GM21737 (cell line): Measurements from ENCODE around the gene NTM.

ENCODE experiments used
- ATAC-seq: cut with Tn5 transposase; IDR thresholded peaks from one replicate; pipeline ENCODE4 v1.9.1; 2021; ENCODE audit warnings: mild to moderate bottlenecking, moderate library complexity; ENCODE audit not compliant: unreplicated experiment

Gene NTM

DNA sequence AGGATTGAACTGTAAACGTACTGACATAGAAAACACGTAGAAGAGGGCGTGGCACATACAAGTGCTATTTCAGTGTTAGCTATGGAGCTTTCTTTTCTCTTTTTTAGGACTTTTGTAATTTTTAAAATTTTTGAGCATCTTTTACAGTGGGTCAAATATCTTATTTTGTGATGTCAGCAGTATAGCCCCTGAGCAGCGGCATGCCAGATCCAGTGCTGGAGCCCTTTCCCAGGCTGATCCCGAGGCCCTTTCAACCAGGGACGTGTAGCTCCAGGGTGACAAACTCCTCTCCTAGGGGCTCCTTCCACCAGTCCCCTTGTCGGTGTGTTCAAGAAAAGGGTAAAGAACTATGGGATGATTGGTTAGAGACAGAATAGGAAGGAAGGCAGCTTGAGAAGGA, 777.0 kb downstream of the NTM start:
- ATAC-seq: no peak

DNA sequence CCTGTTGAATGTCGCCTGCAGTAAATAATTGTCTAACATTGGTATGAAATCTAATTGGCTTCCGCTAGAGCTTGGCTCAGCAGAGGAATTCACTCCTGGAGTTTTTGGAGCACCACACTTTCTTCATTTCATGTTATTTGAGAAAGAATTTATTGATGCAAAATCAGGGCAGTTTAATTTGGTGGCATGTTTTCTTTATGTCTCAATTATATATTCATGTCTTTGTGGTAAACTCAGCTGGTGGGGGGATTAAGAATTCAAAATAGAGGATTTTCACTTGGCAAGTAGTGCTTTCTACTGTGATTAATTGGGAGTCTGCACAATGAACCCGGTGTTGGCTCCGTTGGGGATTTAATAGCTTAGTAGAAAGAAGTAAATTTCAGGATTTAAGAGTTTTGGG, 784.4 kb downstream of the NTM start:
- ATAC-seq: no peak

DNA sequence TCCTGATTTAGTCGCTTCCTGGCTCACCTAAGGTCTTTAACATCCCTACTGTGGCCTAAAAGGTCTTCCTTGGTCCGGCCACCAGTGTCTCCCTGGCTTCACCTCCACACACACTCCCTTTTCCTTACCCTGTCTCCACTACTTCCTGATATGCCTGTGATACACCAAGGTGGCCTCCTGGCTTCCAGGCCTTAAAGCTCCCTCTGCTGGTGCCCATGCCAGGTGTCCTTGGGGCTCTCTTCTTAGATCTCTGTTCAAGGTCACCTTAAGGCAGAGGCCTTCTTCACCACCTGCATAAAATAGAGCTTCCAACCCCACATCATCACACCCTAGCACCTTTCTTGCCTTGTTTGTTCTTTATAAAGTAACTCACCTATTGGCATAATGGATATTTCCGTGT, 787.7 kb downstream of the NTM start:
- ATAC-seq: no peak

DNA sequence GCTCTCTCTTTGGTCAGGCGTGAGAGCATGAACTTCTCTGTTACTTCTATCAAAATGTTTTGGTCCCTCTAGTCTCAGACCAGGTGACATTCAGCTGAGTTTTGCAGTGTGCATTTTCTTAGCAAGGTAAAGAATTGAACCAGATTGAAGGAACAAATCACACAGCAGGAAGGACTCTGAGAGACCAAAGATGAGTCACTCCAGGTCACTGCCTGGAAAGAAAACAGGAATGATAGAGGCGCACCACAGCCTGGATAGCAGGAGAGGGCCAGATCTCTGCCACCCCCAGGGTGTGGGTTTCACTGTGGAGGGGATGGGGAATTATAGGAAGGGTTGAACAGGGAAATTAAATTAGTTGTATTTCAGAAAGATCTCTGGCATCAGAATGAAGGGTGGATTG, 788.3 kb downstream of the NTM start:
- ATAC-seq: no peak

DNA sequence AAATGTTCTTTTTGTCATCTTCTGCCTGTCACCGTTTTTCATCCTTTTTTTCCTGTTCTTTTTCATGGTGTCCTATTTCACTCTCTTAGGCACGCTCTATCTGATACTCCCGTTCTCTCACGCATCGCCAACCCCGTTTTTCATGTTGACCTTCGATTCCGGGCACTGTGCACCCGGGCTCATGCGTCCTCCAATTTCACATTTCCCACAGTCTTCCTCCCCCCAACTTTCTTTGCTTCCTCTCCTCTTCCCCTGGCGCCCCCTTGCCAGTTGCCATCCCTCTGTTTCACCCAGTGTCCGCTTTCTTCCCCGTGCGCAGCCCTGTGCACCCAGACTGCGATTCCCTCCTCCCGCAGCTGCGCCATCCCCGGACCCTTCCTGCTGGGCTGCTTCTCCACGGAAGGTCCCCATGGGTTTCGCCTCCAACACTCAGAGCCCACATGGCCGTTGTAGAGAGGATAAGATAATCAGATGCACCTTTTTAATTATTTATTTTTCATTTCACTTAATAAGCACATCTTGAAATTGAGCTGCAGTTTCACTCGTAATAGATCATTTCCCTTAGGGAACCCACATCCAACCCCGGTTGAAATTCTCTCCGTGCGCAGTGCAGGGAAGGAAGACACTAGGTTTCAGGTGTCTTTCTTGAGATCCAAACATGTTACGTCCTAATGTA, 791.1 kb downstream of the NTM start:
- no peak for ATAC-seq

DNA sequence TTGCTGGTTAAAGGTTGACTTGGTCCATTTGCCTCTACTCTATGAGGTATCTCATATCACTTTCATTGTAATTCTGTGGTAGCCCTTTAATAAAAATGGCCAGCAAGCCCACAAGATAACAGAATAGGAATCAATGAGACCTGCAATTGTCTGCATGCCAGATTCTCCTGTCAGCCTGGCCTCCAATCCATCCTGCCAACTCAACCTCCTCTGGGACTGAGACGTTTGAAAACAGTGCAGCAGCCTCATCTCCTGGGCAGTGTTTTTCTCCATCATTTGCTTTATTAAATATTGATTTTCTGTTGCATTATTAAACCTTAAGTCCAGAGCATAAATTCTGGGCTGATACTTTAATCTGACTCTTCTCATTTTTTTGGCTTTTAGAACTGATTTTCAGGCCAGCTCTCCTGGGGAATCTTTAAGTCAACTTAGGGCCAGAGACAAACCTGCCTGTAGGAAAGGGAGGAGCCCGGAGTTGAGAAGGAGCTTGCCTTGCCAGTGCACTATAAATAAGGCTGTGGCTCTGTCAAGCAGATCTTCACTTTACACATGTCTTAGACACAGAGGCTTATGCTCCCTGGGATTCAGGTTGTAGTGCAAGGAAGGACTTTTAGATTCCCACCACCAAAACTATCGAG, 798.0 kb downstream of the NTM start:
- no peak for ATAC-seq

DNA sequence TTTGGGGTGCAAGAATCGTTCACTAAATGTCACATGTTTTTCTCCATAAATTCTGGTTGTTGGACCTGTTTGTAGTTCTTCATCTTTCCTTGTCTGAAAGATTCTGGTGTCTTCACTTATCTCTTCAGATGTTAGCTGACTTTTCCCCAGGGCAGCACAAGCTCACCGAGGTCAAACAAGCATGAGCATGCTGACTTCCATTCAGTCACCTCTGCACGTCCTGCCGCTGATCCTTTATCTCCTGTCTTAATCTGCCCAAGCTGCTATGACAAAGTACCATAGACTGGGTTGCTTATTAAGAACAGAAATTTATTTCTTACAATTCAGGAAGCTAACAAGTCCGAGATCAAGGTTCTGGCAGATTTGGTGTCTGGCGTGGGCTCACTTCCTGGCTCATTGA, 800.6 kb downstream of the NTM start:
- no peak for ATAC-seq

DNA sequence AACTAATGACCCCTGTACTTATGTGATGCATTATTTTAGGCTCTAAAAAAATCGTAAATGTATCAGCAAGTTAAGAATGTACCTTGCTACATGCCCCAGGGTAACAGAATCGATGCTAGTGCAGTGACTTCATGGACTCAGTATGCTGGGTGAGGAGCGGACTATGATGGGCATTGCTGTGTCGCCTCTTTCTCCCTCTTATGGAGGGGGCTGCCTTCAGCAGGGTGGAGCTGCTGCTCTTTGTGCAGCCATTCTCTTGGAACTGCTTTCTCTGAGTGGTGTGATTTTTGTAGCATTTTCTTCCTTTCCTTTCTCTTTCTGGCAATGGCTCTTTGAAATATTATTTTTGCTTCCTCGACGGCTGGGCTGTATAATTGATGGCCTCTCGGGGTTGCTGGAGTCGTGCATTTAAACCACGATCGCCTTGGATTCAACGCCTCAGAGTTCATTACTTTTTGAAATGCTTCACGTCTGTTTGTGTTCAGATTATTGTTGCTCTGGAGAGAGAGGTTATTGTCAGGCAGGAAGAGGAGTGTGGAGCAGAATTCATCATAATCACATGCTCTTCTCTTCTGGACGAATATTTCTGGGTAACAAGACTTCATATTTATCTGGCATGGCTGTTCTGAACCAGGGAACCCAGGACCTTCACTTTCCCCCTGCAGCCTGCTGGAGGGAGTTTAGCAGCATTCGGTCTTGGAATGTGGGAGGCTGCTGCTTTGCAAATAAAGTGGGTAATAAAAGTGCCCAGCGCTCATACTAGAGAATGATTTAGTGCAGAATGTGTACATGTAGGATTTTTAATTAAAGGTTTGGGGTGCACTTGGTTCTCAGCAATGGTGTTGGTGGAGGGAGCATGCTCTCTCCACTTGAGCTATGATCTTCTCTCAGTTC, 804.2 kb downstream of the NTM start:
- no peak for ATAC-seq

DNA sequence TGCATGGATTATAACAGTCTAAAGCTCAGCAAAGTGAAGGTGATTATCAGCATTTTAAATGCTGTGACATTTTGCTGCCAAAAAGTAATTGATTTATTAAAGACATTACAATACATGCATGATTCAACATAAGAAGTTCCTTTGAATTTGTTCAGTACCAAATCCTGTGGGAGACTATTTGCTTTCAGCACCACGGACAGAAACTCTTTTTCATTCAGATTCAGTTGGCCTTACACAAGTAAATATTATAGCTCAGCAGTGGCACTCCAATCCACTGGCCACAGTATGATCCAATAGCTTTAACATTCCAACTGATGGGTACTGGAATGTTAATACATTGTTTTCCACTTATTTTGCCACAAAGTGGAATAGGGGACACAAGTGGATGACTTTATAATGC, 806.7 kb downstream of the NTM start:
- ATAC-seq: no peak

DNA sequence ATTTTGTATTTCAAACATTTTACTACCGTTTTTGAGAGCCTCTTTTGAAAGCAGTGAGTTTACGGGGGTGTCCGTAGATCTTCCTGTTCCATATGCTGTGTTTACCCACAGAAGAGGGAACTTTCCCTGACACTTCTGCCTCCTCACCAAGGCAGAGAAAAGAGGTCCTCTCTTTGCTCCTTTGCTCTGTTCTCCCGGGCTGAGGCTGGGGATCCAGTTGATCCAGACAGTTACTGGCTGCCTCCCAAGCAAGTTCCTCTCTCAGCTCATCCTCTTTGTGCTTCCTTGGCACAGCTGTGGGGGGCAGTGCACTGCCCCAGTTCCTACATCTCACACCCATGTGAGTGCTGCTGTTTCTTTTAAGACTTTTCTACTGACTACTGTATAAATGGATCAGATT, 813.7 kb downstream of the NTM start:
- no peak for ATAC-seq

DNA sequence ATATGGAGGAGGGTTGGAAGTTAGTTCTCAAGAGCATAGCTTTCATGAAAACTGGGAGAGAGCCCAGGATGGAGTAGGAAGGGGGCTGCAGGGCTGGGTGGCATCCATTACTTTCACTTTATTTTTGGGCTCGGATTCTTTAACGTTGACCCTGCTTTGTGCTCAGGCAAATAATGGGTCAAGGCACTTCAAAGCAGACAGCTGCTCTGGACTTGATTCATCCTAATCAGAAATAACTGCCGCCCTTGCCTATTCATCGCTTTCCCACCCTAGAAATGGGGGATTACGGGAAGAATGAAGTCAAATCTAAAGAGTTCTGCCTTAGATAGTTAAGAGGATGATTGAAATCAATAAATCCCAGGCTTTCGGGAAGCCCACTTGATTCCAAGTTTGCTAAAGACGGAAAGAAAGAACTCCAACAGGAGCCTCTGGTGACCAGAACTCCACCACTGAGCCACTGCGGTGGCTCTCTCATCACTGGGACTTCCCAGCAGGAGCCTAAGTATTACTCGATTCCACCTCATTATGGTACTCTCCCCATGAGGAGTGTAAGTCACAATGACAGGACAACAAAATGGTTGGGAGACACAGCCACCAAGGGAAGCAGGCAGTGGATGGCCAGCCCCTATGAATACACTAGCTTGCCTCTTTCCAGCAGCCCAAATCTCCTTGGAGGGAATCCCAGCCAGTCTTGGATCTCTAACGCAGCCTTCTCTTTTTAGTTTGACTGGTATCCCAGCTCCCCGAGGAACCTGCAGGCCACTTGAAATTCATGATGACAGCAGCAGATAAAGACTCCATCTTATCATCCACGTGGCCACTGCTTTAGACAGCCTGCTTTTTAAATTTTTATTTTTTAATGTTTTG, 815.5 kb downstream of the NTM start:
- no peak for ATAC-seq

DNA sequence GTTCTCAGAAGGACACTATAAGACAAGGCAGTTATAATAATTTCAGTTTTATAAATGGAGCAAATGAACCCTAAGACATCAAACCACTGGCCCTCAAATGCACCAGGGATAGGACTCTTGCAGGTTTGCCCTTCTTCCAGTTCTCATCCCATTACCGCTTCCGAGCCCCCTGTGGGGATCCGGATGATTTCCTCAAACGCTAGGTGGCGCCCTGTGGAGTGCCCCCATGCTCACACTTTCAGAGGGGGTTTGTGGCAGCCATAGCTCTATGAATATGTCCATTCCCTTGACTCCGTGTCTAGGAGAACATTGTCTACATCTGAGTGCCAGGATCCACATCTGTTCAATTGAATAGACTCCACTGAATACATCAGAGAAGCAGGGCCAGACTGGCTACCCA, 816.3 kb downstream of the NTM start:
- ATAC-seq: no peak

DNA sequence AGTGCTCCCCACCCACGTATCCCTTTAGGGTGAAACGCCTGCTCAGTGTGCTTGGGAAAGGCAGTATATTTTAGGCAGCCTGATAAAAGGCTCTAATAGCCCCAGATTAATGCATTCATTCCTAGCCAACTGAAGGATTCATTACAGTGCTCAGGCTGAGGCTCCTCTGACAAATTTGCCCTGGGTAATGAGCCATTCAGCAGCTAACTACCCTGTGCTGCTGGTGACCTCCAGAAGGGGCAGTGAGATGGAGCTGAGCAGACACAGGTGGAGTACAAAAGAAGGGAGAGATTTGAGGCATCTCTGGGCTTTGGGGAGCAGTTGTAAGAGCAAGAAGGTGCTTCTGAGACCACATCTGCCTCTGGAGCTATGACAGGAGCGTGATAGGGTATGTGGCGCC, 817.0 kb downstream of the NTM start:
- no peak for ATAC-seq

DNA sequence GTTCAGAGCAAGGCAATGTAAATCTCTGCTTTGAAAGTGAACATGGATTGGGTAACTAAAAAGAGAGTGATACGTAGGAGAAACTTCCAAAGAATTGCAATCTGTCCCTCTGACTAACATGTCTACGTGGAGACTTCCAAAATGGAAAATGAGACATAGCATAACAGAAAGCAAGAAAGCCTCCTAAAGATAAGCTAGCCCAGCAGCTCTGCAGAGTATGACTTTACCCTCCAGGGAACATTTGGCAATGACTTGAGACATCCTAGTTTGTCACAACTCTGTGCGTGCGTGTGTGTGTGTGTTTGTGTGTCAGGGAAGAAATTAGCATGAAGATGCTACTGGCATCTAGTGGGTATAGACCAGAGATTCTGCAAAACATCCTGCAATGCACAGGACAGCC, 817.4 kb downstream of the NTM start:
- no peak for ATAC-seq

DNA sequence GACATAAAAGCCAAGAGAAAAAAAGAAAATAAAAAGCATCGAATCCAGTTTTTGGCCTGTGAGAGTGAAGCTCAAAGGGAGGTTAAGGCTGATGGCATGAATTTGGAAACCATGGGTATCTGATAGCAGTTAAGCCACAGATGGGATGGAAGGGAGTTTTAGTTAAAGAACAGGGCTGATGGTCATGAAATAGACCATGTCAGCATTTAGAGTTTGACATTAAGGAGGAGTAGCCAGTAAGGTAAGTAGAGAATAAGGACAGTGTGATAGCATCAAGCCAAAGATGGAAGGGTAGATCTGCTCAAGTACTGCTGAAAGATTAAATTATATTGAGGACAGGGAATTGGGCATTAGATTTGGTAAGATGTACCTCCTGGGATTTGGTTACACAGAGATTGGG, 826.5 kb downstream of the NTM start:
- no peak for ATAC-seq

DNA sequence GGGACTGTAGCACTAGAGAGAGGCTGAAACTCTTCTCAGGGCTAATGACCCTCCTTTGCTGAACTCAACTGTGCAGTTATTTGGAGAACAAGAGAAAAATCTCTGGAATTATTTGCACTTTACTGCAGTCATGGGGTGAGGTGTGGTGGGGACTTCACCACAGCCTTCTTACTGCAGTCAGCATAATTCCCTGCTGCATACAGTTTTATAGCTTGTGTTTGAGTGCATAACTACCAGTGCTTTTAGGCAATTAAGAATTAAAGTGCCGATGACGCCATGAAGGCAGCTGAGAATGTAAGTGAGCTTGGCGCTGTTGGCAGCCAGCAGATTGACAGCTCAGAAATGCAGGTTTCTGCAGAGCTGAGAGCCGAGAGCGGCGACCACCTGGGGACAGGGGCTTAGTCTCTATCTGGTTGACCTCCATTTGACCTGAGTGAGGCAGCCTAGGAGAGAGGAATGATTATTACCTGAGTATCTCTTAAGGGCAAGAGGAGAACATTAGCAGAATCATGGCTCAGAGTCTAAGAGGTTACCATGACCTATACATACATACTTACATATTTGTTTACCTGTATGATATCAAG, 830.0 kb downstream of the NTM start:
- ATAC-seq: no peak

DNA sequence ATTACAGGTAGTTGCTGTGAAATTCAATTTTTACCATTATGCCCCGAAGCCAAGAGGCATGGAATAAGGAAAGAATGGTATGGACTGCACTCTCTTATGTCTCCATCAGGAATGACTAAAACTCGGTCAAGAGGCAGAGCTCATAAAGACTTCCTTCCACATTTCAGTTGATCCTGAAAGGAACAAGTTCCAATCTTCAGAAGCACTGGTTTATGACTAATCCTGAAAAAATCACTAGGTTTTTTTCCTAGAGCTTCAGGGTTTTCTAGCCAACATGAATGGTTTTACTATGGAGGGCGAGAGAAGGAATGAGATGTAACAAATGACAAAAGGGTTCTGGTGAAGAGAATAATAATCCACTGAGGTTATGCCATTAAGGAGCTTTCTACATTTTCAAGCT, 832.2 kb downstream of the NTM start:
- no peak for ATAC-seq

DNA sequence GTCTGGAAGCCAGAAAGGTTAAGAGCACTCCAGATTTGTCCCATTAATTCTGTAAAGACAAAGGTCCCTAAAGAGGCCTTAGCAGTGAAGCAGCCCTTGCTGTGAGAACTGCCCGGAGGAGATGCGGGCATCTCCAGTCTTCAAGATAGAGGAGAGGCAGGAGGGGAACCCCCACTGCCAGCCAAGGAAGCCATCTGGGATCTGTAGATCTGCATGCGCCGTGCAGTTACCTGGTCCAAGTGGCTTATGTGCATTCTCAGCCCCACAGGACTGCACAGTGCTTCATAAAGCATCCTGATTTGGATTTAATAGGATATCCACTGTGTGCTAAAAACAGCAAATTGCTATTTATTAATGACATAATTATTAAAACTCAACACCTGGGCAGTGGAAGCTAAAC, 834.6 kb downstream of the NTM start:
- ATAC-seq: no peak

DNA sequence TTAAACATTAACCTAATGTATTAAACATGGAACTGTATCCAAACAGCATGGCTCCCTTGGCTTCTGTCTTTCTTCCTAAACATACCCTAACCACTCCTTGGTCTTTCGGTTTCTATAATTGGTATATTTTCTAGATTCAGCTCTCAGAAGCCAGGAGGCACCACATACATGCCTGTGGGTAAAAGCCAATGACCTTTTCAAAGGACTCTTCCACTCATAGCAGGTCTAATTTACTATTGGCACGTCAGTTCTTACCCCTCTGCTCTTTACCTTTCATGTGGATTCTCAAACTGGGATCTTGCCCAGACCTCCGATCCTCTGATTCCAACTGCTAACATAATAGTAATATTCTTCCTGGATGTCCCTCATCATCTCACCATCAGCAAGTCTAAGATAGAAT, 835.1 kb downstream of the NTM start:
- no peak for ATAC-seq

DNA sequence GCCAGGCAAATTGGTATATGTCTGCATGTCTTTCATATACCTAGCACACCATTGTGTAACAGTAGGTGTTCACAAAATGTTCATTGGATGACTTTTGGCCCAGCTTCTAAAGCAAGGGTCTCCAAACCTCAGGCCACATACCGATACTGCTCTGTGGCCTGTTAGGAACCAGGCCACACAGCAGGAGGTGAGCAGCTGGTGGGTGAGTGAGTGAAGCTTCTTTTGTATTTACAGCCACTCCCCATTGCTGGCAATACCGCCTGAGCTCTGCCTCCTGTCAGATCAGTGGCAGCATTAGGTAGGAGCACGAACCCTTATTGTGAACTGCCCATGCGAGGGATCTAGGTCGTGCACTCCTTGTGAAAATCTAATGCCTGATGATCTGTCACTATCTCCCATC, 836.6 kb downstream of the NTM start:
- no peak for ATAC-seq
